ENCODE results near the gene EFCAB6. TPM values are rescaled to one million over a fixed set of nuclear protein-coding genes. Genes with fewer than 3 reads are reported as not detected.

The EFCAB6 gene
- total and polyA plus RNA-seq, 2 of the 13 experiments (the other 11 are each of a cell fraction or from before 2014, with no cell fraction given) = not detected

DNA sequence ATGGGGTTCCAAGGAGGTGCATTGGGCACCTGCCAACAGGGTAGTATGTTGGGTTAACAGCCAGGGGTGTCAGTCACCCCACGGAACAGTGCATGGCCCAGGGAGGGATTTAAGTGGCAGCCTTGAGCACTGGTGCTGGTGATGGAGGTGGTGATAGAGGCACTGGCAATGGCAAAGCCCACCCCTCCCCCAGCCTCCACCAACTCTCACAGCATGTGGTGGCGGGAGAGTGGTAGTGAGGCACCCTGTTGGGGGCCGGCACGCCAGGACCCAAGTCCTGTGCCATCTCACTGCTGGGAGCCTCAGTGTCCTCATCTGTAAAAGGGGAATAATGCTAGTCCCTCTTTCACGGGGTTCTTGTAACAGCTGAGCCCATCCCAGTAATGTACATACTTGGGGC lies 318.8 kb downstream of the EFCAB6 start:
- Histone ChIP-seq H3K9ac (ENCODE audit: insufficient read depth, low read depth, low read length) (no peak overlapping the region), H3K4me1 (ENCODE audit: insufficient read depth, low read length) (no peaks in the 10 kb centered on the region), H3K79me2 (ENCODE audit: insufficient read depth, low read length) (no peaks in the 10 kb centered on the region), H3K36me3 (replicated peaks in 1 of 2; ENCODE audit: control insufficient read depth in 1 of 2, insufficient read depth in 2 of 2, low read length in 2 of 2) (no peaks in the 10 kb centered on the region), H4K20me1 (ENCODE audit: insufficient read depth, low read length) (no peaks in the 10 kb centered on the region), H3K27me3 (ENCODE audit: control insufficient read depth in 1 of 2, insufficient read depth in 2 of 2, low read length in 2 of 2) (peaks cover 0 to 1% of the 10 kb centered on the region in 2 experiments; a peak in 1 of 5 replicates), H2AFZ (ENCODE audit: low read length) (no peak overlapping the region), H3K4me3 (replicated peaks in 1 of 3; ENCODE audit: insufficient read depth in 1 of 3, low read depth in 2 of 3, low read length in 3 of 3) (no peak overlapping the region), H3K9me3 (ENCODE audit: low read length) (no peaks in the 10 kb centered on the region), H3K27ac (ENCODE audit: extremely low read length, insufficient read depth, low read length) (no peak overlapping the region), H3K4me2 (ENCODE audit: low read depth, low read length) (no peak overlapping the region)
- intact Hi-C loops (cut with micrococcal nuclease; ENCODE audit: unreplicated experiment) (no loop called here), in situ Hi-C loops (cut with HindIII; ENCODE audit: extremely low pct_ligation_motif_present, low pct_unique_long_range_greater_than_20kb) (no loop called here)
- DNase-seq (ENCODE audit: low spot score) (no peak), FAIRE-seq (no peak), ATAC-seq (no peak)
- ChIA-PET POLR2A (no interaction called here), CTCF (ENCODE audit: low intra/inter-chr PET ratio, low total read pairs) (no interaction called here)
- WGBS (ENCODE audit: low lambda C conversion rate) = 3% methylated on average over 3 of the region's 5 CpGs
- BruUV-seq (replicated peaks) = no TSS peak
- TF ChIP-seq ZFP82 (CRISPR knock-in tag; IDR thresholded peaks at IDR 0.05; ENCODE audit: borderline replicate concordance) (no peak), PHB2 (IDR thresholded peaks at IDR 0.05; ENCODE audit: partially characterized antibody) (no peak), SSRP1 (CRISPR knock-in tag; IDR thresholded peaks at IDR 0.05) (no peak), GATA4 (IDR thresholded peaks at IDR 0.05; ENCODE audit: borderline replicate concordance, low read depth) (no peak), RELA (CRISPR knock-in tag; IDR thresholded peaks at IDR 0.05) (no peak)
- TF ChIP-seq, protein P1, sequence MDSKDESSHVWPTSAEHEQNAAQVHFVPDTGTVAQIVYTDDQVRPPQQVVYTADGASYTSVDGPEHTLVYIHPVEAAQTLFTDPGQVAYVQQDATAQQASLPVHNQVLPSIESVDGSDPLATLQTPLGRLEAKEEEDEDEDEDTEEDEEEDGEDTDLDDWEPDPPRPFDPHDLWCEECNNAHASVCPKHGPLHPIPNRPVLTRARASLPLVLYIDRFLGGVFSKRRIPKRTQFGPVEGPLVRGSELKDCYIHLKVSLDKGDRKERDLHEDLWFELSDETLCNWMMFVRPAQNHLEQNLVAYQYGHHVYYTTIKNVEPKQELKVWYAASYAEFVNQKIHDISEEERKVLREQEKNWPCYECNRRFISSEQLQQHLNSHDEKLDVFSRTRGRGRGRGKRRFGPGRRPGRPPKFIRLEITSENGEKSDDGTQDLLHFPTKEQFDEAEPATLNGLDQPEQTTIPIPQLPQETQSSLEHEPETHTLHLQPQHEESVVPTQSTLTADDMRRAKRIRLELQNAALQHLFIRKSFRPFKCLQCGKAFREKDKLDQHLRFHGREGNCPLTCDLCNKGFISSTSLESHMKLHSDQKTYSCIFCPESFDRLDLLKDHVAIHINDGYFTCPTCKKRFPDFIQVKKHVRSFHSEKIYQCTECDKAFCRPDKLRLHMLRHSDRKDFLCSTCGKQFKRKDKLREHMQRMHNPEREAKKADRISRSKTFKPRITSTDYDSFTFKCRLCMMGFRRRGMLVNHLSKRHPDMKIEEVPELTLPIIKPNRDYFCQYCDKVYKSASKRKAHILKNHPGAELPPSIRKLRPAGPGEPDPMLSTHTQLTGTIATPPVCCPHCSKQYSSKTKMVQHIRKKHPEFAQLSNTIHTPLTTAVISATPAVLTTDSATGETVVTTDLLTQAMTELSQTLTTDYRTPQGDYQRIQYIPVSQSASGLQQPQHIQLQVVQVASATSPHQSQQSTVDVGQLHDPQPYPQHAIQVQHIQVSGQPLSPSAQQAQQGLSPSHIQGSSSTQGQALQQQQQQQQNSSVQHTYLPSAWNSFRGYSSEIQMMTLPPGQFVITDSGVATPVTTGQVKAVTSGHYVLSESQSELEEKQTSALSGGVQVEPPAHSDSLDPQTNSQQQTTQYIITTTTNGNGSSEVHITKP (CRISPR knock-in tag; IDR thresholded peaks at IDR 0.05; ENCODE audit: low read depth) = no peak
- TF ChIP-seq, protein P2, sequence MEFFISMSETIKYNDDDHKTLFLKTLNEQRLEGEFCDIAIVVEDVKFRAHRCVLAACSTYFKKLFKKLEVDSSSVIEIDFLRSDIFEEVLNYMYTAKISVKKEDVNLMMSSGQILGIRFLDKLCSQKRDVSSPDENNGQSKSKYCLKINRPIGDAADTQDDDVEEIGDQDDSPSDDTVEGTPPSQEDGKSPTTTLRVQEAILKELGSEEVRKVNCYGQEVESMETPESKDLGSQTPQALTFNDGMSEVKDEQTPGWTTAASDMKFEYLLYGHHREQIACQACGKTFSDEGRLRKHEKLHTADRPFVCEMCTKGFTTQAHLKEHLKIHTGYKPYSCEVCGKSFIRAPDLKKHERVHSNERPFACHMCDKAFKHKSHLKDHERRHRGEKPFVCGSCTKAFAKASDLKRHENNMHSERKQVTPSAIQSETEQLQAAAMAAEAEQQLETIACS (CRISPR knock-in tag; IDR thresholded peaks at IDR 0.05) = no peak
- TF ChIP-seq, protein P3, sequence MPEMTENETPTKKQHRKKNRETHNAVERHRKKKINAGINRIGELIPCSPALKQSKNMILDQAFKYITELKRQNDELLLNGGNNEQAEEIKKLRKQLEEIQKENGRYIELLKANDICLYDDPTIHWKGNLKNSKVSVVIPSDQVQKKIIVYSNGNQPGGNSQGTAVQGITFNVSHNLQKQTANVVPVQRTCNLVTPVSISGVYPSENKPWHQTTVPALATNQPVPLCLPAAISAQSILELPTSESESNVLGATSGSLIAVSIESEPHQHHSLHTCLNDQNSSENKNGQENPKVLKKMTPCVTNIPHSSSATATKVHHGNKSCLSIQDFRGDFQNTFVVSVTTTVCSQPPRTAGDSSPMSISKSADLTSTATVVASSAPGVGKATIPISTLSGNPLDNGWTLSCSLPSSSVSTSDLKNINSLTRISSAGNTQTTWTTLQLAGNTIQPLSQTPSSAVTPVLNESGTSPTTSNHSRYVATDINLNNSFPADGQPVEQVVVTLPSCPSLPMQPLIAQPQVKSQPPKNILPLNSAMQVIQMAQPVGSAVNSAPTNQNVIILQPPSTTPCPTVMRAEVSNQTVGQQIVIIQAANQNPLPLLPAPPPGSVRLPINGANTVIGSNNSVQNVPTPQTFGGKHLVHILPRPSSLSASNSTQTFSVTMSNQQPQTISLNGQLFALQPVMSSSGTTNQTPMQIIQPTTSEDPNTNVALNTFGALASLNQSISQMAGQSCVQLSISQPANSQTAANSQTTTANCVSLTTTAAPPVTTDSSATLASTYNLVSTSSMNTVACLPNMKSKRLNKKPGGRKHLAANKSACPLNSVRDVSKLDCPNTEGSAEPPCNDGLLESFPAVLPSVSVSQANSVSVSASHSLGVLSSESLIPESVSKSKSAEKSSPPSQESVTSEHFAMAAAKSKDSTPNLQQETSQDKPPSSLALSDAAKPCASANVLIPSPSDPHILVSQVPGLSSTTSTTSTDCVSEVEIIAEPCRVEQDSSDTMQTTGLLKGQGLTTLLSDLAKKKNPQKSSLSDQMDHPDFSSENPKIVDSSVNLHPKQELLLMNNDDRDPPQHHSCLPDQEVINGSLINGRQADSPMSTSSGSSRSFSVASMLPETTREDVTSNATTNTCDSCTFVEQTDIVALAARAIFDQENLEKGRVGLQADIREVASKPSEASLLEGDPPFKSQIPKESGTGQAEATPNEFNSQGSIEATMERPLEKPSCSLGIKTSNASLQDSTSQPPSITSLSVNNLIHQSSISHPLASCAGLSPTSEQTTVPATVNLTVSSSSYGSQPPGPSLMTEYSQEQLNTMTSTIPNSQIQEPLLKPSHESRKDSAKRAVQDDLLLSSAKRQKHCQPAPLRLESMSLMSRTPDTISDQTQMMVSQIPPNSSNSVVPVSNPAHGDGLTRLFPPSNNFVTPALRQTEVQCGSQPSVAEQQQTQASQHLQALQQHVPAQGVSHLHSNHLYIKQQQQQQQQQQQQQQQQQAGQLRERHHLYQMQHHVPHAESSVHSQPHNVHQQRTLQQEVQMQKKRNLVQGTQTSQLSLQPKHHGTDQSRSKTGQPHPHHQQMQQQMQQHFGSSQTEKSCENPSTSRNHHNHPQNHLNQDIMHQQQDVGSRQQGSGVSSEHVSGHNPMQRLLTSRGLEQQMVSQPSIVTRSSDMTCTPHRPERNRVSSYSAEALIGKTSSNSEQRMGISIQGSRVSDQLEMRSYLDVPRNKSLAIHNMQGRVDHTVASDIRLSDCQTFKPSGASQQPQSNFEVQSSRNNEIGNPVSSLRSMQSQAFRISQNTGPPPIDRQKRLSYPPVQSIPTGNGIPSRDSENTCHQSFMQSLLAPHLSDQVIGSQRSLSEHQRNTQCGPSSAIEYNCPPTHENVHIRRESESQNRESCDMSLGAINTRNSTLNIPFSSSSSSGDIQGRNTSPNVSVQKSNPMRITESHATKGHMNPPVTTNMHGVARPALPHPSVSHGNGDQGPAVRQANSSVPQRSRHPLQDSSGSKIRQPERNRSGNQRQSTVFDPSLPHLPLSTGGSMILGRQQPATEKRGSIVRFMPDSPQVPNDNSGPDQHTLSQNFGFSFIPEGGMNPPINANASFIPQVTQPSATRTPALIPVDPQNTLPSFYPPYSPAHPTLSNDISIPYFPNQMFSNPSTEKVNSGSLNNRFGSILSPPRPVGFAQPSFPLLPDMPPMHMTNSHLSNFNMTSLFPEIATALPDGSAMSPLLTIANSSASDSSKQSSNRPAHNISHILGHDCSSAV (CRISPR knock-in tag; IDR thresholded peaks at IDR 0.05; ENCODE audit: borderline replicate concordance) = no peak

All from HepG2 (cell line).